HepG2 (cell line): Measurements from ENCODE around the gene CAMSAP2. TPM values are rescaled to one million over a fixed set of nuclear protein-coding genes. Genes with fewer than 3 reads are reported as not detected.

ENCODE experiments used
- ATAC-seq: fragments of 200-7000 bp; cut with Tn5 transposase; 3 replicates; pipeline ENCODE4 v1.9.1; 2020; ENCODE audit warnings: mild to moderate bottlenecking, moderate library complexity
- BruUV-seq: library from RNA; stranded (reverse); fragments of 400-500 nt; replicated peaks from 2 replicates; lab custom pipeline; 2021; lab: Mats Ljungman, UMichigan
- CTCF ChIA-PET: fragments of 300-600 bp; formaldehyde crosslinking; extraction: SDS; loops from one replicate; lab custom pipeline; 2021; ENCODE audit warnings: low total read pairs, inconsistent platforms, low intra/inter-chr PET ratio; lab: Yijun Ruan, JAX
- POLR2A ChIA-PET: fragments of 350-600 bp; sonication (Branson Sonifier 250); formaldehyde crosslinking; loops from one replicate; lab custom pipeline; 2020; ENCODE audit warnings: antibody characterized with exemption, inconsistent platforms; lab: Yijun Ruan, JAX
- DNase-seq: peaks from one replicate; pipeline ENCODE4 v3.0.0-alpha.2; 2015; ENCODE audit warnings: low spot score
- FAIRE-seq: peaks from 3 replicates; lab custom pipeline; 2011; peaks lifted over from hg19 to GRCh38; lab: Jason Lieb, UNC
- H2AFZ ChIP-seq: one replicate; pipeline ENCODE4 v1.6.1; 2011; ENCODE audit warnings: low read length, inconsistent platforms
- H3K27ac ChIP-seq: fragments of 300-600 bp; 3 replicates; pipeline ENCODE4 v1.8.0; 2011; ENCODE audit warnings: mixed run types, mild to moderate bottlenecking, mixed read lengths, low read length, inconsistent platforms; ENCODE audit not compliant: insufficient read depth; ENCODE audit errors: extremely low read length
- H3K27me3 ChIP-seq, 2 experiments: fragments of 200-600 bp in 1 of 2; 2 replicates in 1 of 2; 3 replicates in 1 of 2; pipeline versions ENCODE4 v1.6.0 to v1.8.0; 2011; ENCODE audit warnings: low read length in 2 of 2, mild to moderate bottlenecking in 2 of 2, moderate library complexity in 2 of 2, inconsistent platforms in 1 of 2; ENCODE audit not compliant: insufficient read depth in 2 of 2, control insufficient read depth in 1 of 2
- H3K36me3 ChIP-seq, 2 experiments: fragments of 200-600 bp in 1 of 2; replicated peaks in 1 of 2; 2 replicates in 1 of 2; 3 replicates in 1 of 2; pipeline versions ENCODE4 v1.5.1 to v1.8.0; 2011; ENCODE audit warnings: low read length in 2 of 2, inconsistent platforms in 1 of 2; ENCODE audit not compliant: insufficient read depth in 2 of 2, control insufficient read depth in 1 of 2
- H3K4me1 ChIP-seq: 2 replicates; pipeline ENCODE4 v1.5.1; 2012; ENCODE audit warnings: low read length, inconsistent platforms; ENCODE audit not compliant: insufficient read depth
- H3K4me2 ChIP-seq: 2 replicates; pipeline ENCODE4 v1.6.0; 2011; ENCODE audit warnings: low read depth, low read length, inconsistent platforms
- H3K4me3 ChIP-seq, 3 experiments: fragments of 200-600 bp in 1 of 3; sonication (generic), shearing (Covaris generic) in 1 of 3; replicated peaks in 1 of 3; 2 replicates each; pipeline ENCODE4 v1.5.1; 2011 to 2016; ENCODE audit warnings: low read length in 3 of 3, inconsistent platforms in 2 of 3, low read depth in 2 of 3, mild to moderate bottlenecking in 2 of 3, control low read depth in 1 of 3, mixed read lengths in 1 of 3; ENCODE audit not compliant: insufficient read depth in 1 of 3
- H3K79me2 ChIP-seq: one replicate; pipeline ENCODE4 v1.6.1; 2011; ENCODE audit warnings: low read length, inconsistent platforms; ENCODE audit not compliant: insufficient read depth
- H3K9ac ChIP-seq: 2 replicates; pipeline ENCODE4 v1.6.0; 2011; ENCODE audit warnings: mild to moderate bottlenecking, low read depth, low read length, inconsistent platforms; ENCODE audit not compliant: insufficient read depth
- H3K9me3 ChIP-seq: 2 replicates; pipeline ENCODE4 v1.5.1; 2012; ENCODE audit warnings: mild to moderate bottlenecking, low read length
- H4K20me1 ChIP-seq: 2 replicates; pipeline ENCODE4 v1.6.0; 2011; ENCODE audit warnings: inconsistent platforms, mild to moderate bottlenecking, low read length, moderate library complexity; ENCODE audit not compliant: insufficient read depth
- ADNP ChIP-seq: sonication (generic); formaldehyde crosslinking; IDR thresholded peaks from 2 replicates; pipeline ENCODE4 v1.4.0; 2020; ENCODE audit warnings: missing genetic modification reagents
- AGO2 ChIP-seq: fragments of 200-400 bp; formaldehyde crosslinking; optimal IDR thresholded peaks from 2 replicates; pipeline ENCODE3; 2017; ENCODE audit warnings: mild to moderate bottlenecking, low read depth, low read length, moderate library complexity
- MAFK ChIP-seq, 2 experiments: IDR thresholded peaks in 1 of 2; conservative IDR thresholded peaks in 1 of 2; 2 replicates each; pipeline ENCODE4 v1.6.1; 2011; ENCODE audit warnings: improper control_type of control experiment in 2 of 2, low read length in 2 of 2
- NPAS2 ChIP-seq: sonication (generic); formaldehyde crosslinking; IDR thresholded peaks from 2 replicates; pipeline ENCODE4 v1.8.0; 2022; ENCODE audit warnings: mild to moderate bottlenecking, missing genetic modification reagents, borderline replicate concordance
- PCBP1 ChIP-seq: fragments of 200-400 bp; formaldehyde crosslinking; IDR thresholded peaks from 2 replicates; pipeline ENCODE4 v1.6.1; 2017; ENCODE audit warnings: mild to moderate bottlenecking, low read depth, low read length, borderline replicate concordance
- REXO4 ChIP-seq: sonication (generic); formaldehyde crosslinking; IDR thresholded peaks from 2 replicates; pipeline ENCODE4 v1.8.0; 2022; ENCODE audit warnings: missing genetic modification reagents, mild to moderate bottlenecking, borderline replicate concordance
- SAFB2 ChIP-seq: sonication (generic); formaldehyde crosslinking; IDR thresholded peaks from 2 replicates; pipeline ENCODE4 v1.5.1; 2020; ENCODE audit warnings: missing genetic modification reagents, low read depth, mild to moderate bottlenecking, borderline replicate concordance
- ZNF547 ChIP-seq: sonication (generic); formaldehyde crosslinking; IDR thresholded peaks from 2 replicates; pipeline ENCODE4 v1.5.1; 2020; ENCODE audit warnings: mild to moderate bottlenecking, missing genetic modification reagents
- ZNF629 ChIP-seq: sonication (generic); formaldehyde crosslinking; conservative IDR thresholded peaks from 2 replicates; pipeline ENCODE4 v1.5.0; 2020; ENCODE audit warnings: missing genetic modification reagents
- WGBS: methylation state at CpG from one replicate; pipeline ENCODE4 v1.1.6; 2017; ENCODE audit warnings: low lambda C conversion rate; 5-methylcytosine and 5-hydroxymethylcytosine counted together
- in situ Hi-C: cut with HindIII; loops from 2 replicates; pipeline ENCODE4 v1.10.0; 2017; ENCODE audit warnings: low pct_unique_long_range_greater_than_20kb; ENCODE audit not compliant: extremely low pct_ligation_motif_present
- intact Hi-C: fragments of 100-400 bp; cut with micrococcal nuclease; formaldehyde crosslinking; loops from one replicate; pipeline ENCODE4 v1.10.0; 2022; ENCODE audit not compliant: unreplicated experiment
- polyA plus RNA-seq, 8 experiments: library from polyadenylated mRNA; depleted of rRNA in 3 of 8; stranded (reverse) in 7 of 8; unstranded in 1 of 8; fragments of >200 nt; fragmentation: Illumina TruSeq in 4 of 8; extraction: Trizol in 4 of 8; gene quantifications; 2 replicates each; pipeline versions ENCODE4 v1.2.1 to v1.2.3, GENCODE V29; 2011 to 2016; ENCODE audit warnings: low read depth in 4 of 8, missing spikeins in 1 of 8, mixed read lengths in 1 of 8; ENCODE audit not compliant: insufficient read depth in 1 of 8
- total RNA-seq, 5 experiments: library from RNA; depleted of rRNA; stranded (reverse); fragments of >200 nt; fragmentation: Illumina TruSeq; extraction: Trizol; gene quantifications; 2 replicates each; pipeline ENCODE4 v1.2.3, GENCODE V29; 2016; ENCODE audit warnings: low read depth in 1 of 5

The CAMSAP2 gene
- total and polyA plus RNA-seq, 2 of the 13 experiments (the other 11 are each of a cell fraction or from before 2014, with no cell fraction given), result 3.4 to 8.2 TPM

- no peak for FAIRE-seq
Measured at GRCh38 chr1:200885623-200886402, 147.1 kb downstream of the CAMSAP2 start.

GRCh38 chr1:200886594-200886993 lies 147.9 kb downstream of the CAMSAP2 start:
- BruUV-seq, result no TSS peak
- Histone ChIP-seq H4K20me1 (no peaks in the 10 kb centered on the region), H3K4me2 (peak overlapping the region; percentile 94), H3K9ac (no peak overlapping the region), H3K36me3 (no peaks in the 10 kb centered on the region), H3K4me3 (no peak overlapping the region), H3K9me3 (no peaks in the 10 kb centered on the region), H3K4me1 (peaks cover 46% of the 10 kb centered on the region), H2AFZ (no peak overlapping the region), H3K27ac (no peak overlapping the region), H3K27me3 (no peaks in the 10 kb centered on the region), H3K79me2 (no peaks in the 10 kb centered on the region)
- 90% methylated on average over 2 of the region's 2 CpGs for WGBS
- FAIRE-seq, result no peak
- ChIA-PET CTCF (no interaction called here), POLR2A (interaction anchor here (2.9 kb wide), 1 partner anchor 10 kb away, joined by 40 read pairs; no protein-coding TSS in a partner anchor)
- no peak for DNase-seq
- no peak for ATAC-seq
- TF ChIP-seq REXO4 (CRISPR knock-in tag) (no peak), ADNP (no peak)
- intact Hi-C loops, result no loop called here
- in situ Hi-C loops, result no loop called here

More at GRCh38 chr1:200885623-200886402, 147.1 kb downstream of the CAMSAP2 start:
- Histone ChIP-seq H3K9me3 (no peaks in the 10 kb centered on the region), H3K4me3 (no peak overlapping the region), H3K27me3 (no peaks in the 10 kb centered on the region), H3K4me1 (peaks cover 46% of the 10 kb centered on the region), H4K20me1 (no peaks in the 10 kb centered on the region), H2AFZ (no peak overlapping the region), H3K4me2 (no peak overlapping the region), H3K79me2 (no peaks in the 10 kb centered on the region), H3K9ac (no peak overlapping the region), H3K36me3 (no peaks in the 10 kb centered on the region), H3K27ac (no peak overlapping the region)
- DNase-seq, result no peak
- in situ Hi-C loops, result no loop called here
- WGBS, result 84% methylated on average over 6 of the region's 6 CpGs
- CTCF ChIA-PET, result no interaction called here
- ATAC-seq, result no peak
- BruUV-seq, result no TSS peak
- intact Hi-C loops, result no loop called here
- no peak for TF ChIP-seq PCBP1
- TF ChIP-seq ZNF547, result no peak
- no peak for TF ChIP-seq SAFB2 (CRISPR knock-in tag)
- TF ChIP-seq MAFK (conservative IDR thresholded peaks at IDR 0.05 in 1 of 2, IDR thresholded peaks at IDR 0.05 in 1 of 2; ENCODE audit: low read length in 2 of 2), result no peak
- TF ChIP-seq ZNF629, result peak; percentile 85
- no peak for TF ChIP-seq NPAS2
- no peak for TF ChIP-seq AGO2
- POLR2A ChIA-PET, result no interaction called here
